IMR-90 (cell line): ENCODE measurements around the gene TSPEAR. TPM values are rescaled to one million over a fixed set of nuclear protein-coding genes. Genes with fewer than 3 reads are reported as not detected.

Source experiments
- ATAC-seq: fragments of 200-7000 bp; cut with Tn5 transposase; 2 replicates; pipeline ENCODE4 v1.9.1; 2020; ENCODE audit warnings: low read depth, mild to moderate bottlenecking, moderate library complexity
- BruUV-seq: library from RNA; stranded (reverse); fragments of 400-500 nt; replicated peaks from 2 replicates; lab custom pipeline; 2021; lab: Mats Ljungman, UMichigan
- CTCF ChIA-PET: fragments of 300-600 bp; formaldehyde crosslinking; extraction: SDS; loops from one replicate; lab custom pipeline; 2021; ENCODE audit warnings: antibody characterized with exemption; lab: Yijun Ruan, JAX
- POLR2A ChIA-PET: fragments of 300-600 bp; sonication (Branson Sonifier 250); formaldehyde crosslinking; loops from one replicate; lab custom pipeline; 2022; ENCODE audit warnings: antibody characterized with exemption; ENCODE audit not compliant: unreplicated experiment; lab: Charles Lee
- DNase-seq: peaks from one replicate; pipeline ENCODE4 v3.0.0; 2013
- H2AFZ ChIP-seq: replicated peaks from 2 replicates; pipeline ENCODE3; 2013; ENCODE audit warnings: low read length, mild to moderate bottlenecking; ENCODE audit not compliant: poor library complexity
- H2AK5ac ChIP-seq: 2 replicates; pipeline ENCODE4 v1.6.1; 2013; ENCODE audit warnings: low read depth, low read length, inconsistent platforms
- H2AK9ac ChIP-seq: replicated peaks from 2 replicates; pipeline ENCODE3; 2013; ENCODE audit warnings: mild to moderate bottlenecking, low read depth, low read length, moderate library complexity; ENCODE audit not compliant: poor library complexity
- H2BK120ac ChIP-seq: 2 replicates; pipeline ENCODE4 v1.6.1; 2013; ENCODE audit warnings: low read depth, low read length, inconsistent platforms
- H2BK15ac ChIP-seq: 3 replicates; pipeline ENCODE4 v1.6.1; 2013; ENCODE audit warnings: low read depth, low read length, inconsistent platforms
- H2BK20ac ChIP-seq: 2 replicates; pipeline ENCODE4 v1.6.1; 2013; ENCODE audit warnings: low read depth, mild to moderate bottlenecking, inconsistent platforms, low read length, moderate library complexity
- H2BK5ac ChIP-seq: 2 replicates; pipeline ENCODE4 v1.6.1; 2013; ENCODE audit warnings: mild to moderate bottlenecking, low read depth, low read length, inconsistent platforms; ENCODE audit not compliant: poor library complexity, severe bottlenecking
- H3K14ac ChIP-seq: replicated peaks from 2 replicates; pipeline ENCODE4 v1.6.1; 2013; ENCODE audit warnings: low read depth, low read length, inconsistent platforms
- H3K18ac ChIP-seq: 2 replicates; pipeline ENCODE4 v1.6.1; 2013; ENCODE audit warnings: low read depth, low read length, control low read depth
- H3K23ac ChIP-seq: 2 replicates; pipeline ENCODE4 v1.6.1; 2013; ENCODE audit warnings: low read depth, low read length, inconsistent platforms
- H3K27ac ChIP-seq: 2 replicates; pipeline ENCODE4 v1.5.1; 2013; ENCODE audit warnings: mild to moderate bottlenecking, control low read depth, low read length; ENCODE audit not compliant: insufficient read depth
- H3K27me3 ChIP-seq: 2 replicates; pipeline ENCODE4 v1.6.1; 2013; ENCODE audit warnings: low read length; ENCODE audit not compliant: control insufficient read depth, insufficient read depth
- H3K36me3 ChIP-seq: 2 replicates; pipeline ENCODE4 v1.6.1; 2013; ENCODE audit warnings: low read length, mixed read lengths; ENCODE audit not compliant: control insufficient read depth, insufficient read depth
- H3K4ac ChIP-seq: 2 replicates; pipeline ENCODE4 v1.6.1; 2013; ENCODE audit warnings: low read depth, low read length, inconsistent platforms
- H3K4me1 ChIP-seq: 2 replicates; pipeline ENCODE4 v1.6.1; 2013; ENCODE audit warnings: low read length, mixed read lengths; ENCODE audit not compliant: control insufficient read depth, insufficient read depth
- H3K4me2 ChIP-seq: 2 replicates; pipeline ENCODE4 v1.6.1; 2013; ENCODE audit warnings: low read depth, mild to moderate bottlenecking, control low read depth, low read length, moderate library complexity
- H3K4me3 ChIP-seq: 2 replicates; pipeline ENCODE4 v1.5.1; 2013; ENCODE audit warnings: low read depth, mild to moderate bottlenecking, control low read depth, low read length, moderate library complexity; ENCODE audit not compliant: insufficient read depth
- H3K56ac ChIP-seq: 2 replicates; pipeline ENCODE4 v1.6.1; 2013; ENCODE audit warnings: low read length, inconsistent platforms; ENCODE audit not compliant: insufficient read depth; ENCODE audit errors: extremely low read depth
- H3K79me1 ChIP-seq, 2 experiments: 2 replicates each; pipeline ENCODE4 v1.6.1; 2013; ENCODE audit warnings: low read length in 2 of 2, inconsistent platforms in 1 of 2, low read depth in 1 of 2
- H3K9ac ChIP-seq: 2 replicates; pipeline ENCODE4 v1.6.1; 2013; ENCODE audit warnings: low read depth, low read length, control low read depth
- H3K9me1 ChIP-seq: 2 replicates; pipeline ENCODE4 v1.6.1; 2013; ENCODE audit warnings: low read length, inconsistent platforms; ENCODE audit not compliant: insufficient read depth
- H3K9me3 ChIP-seq: 2 replicates; pipeline ENCODE4 v1.6.1; 2013; ENCODE audit warnings: low read length; ENCODE audit not compliant: control insufficient read depth, insufficient read depth
- H4K20me1 ChIP-seq: 2 replicates; pipeline ENCODE4 v1.6.1; 2013; ENCODE audit warnings: low read length, inconsistent platforms; ENCODE audit not compliant: insufficient read depth
- H4K5ac ChIP-seq: 2 replicates; pipeline ENCODE4 v1.6.1; 2013; ENCODE audit warnings: mild to moderate bottlenecking, low read depth, low read length, control low read depth
- H4K8ac ChIP-seq, 2 experiments: 2 replicates each; pipeline ENCODE4 v1.6.1; 2013; ENCODE audit warnings: low read depth in 2 of 2, low read length in 2 of 2, control low read depth in 1 of 2, inconsistent platforms in 1 of 2
- H4K91ac ChIP-seq: 2 replicates; pipeline ENCODE4 v1.6.1; 2013; ENCODE audit warnings: low read depth, low read length, inconsistent platforms; ENCODE audit not compliant: insufficient read depth
- BHLHE40 ChIP-seq: fragments of 150-350 bp; IDR thresholded peaks from 2 replicates; pipeline ENCODE4 v1.6.1; 2016; ENCODE audit warnings: mild to moderate bottlenecking, low read depth, low read length
- CEBPB ChIP-seq: IDR thresholded peaks from 2 replicates; pipeline ENCODE4 v1.6.1; 2012; ENCODE audit warnings: low read depth, low read length, improper control_type of control experiment
- CHD1 ChIP-seq: IDR thresholded peaks from 2 replicates; pipeline ENCODE4 v1.6.1; 2012; ENCODE audit warnings: low read depth, low read length, improper control_type of control experiment
- ELK1 ChIP-seq: fragments of 150-350 bp; IDR thresholded peaks from 2 replicates; pipeline ENCODE4 v1.6.1; 2016; ENCODE audit warnings: low read depth, mild to moderate bottlenecking, low read length, moderate library complexity, borderline replicate concordance
- FOS ChIP-seq: fragments of 150-350 bp; IDR thresholded peaks from 2 replicates; pipeline ENCODE4 v1.6.1; 2016; ENCODE audit warnings: low read depth, low read length
- MAFK ChIP-seq: IDR thresholded peaks from 2 replicates; pipeline ENCODE4 v1.6.1; 2012; ENCODE audit warnings: low read depth, low read length, improper control_type of control experiment
- MAZ ChIP-seq: IDR thresholded peaks from 2 replicates; pipeline ENCODE4 v1.6.1; 2012; ENCODE audit warnings: low read depth, mild to moderate bottlenecking, low read length, improper control_type of control experiment, moderate library complexity, borderline replicate concordance
- MXI1 ChIP-seq: IDR thresholded peaks from 2 replicates; pipeline ENCODE4 v1.6.1; 2012; ENCODE audit warnings: low read depth, mild to moderate bottlenecking, low read length, moderate library complexity, borderline replicate concordance
- NFE2L2 ChIP-seq: fragments of 150-350 bp; IDR thresholded peaks from 2 replicates; pipeline ENCODE4 v1.6.1; 2016; ENCODE audit warnings: low read depth, mild to moderate bottlenecking, low read length
- POLR2A ChIP-seq: IDR thresholded peaks from 2 replicates; pipeline ENCODE4 v1.6.1; 2012; ENCODE audit warnings: mild to moderate bottlenecking, low read depth, low read length
- RAD21 ChIP-seq: IDR thresholded peaks from 2 replicates; pipeline ENCODE4 v1.6.1; 2012; ENCODE audit warnings: low read length, improper control_type of control experiment
- RCOR1 ChIP-seq: IDR thresholded peaks from 2 replicates; pipeline ENCODE4 v1.6.1; 2012; ENCODE audit warnings: mild to moderate bottlenecking, low read length, improper control_type of control experiment; ENCODE audit not compliant: insufficient replicate concordance
- RFX5 ChIP-seq: IDR thresholded peaks from 2 replicates; pipeline ENCODE4 v1.8.0; 2012; ENCODE audit warnings: low read depth, mild to moderate bottlenecking, low read length, moderate library complexity
- SMC3 ChIP-seq: fragments of 150-350 bp; IDR thresholded peaks from 2 replicates; pipeline ENCODE4 v1.6.1; 2016; ENCODE audit warnings: low read depth, mild to moderate bottlenecking, antibody characterized with exemption, low read length, moderate library complexity
- USF2 ChIP-seq: fragments of 150-350 bp; IDR thresholded peaks from 2 replicates; pipeline ENCODE4 v1.6.1; 2017; ENCODE audit warnings: mild to moderate bottlenecking, antibody characterized with exemption, low read length, low read depth
- WGBS, 2 experiments: methylation state at CpG; one replicate each; pipeline versions ENCODE4 v1.1.5 to v1.1.7; 2013; ENCODE audit warnings: missing lambda C conversion rate in 2 of 2; ENCODE audit not compliant: insufficient read length in 1 of 2; ENCODE audit errors: extremely low coverage in 2 of 2; 5-methylcytosine and 5-hydroxymethylcytosine counted together
- dilution Hi-C: fragments of 300-500 bp; cut with HindIII; formaldehyde crosslinking; loops from one replicate; pipeline ENCODE4 v1.14.3; 2018; ENCODE audit warnings: low sequenced_read_pairs; ENCODE audit not compliant: unreplicated experiment
- in situ Hi-C: fragments of 300-500 bp; cut with MboI; formaldehyde crosslinking; loops from 3 replicates; pipeline ENCODE4 v1.14.3; 2019; ENCODE audit warnings: low sequenced_read_pairs, inconsistent platforms, mixed read lengths
- intact Hi-C: fragments of 100-400 bp; cut with micrococcal nuclease; formaldehyde crosslinking; loops from 2 replicates; pipeline ENCODE4 v1.10.0; 2022
- polyA plus RNA-seq, 3 experiments: library from polyadenylated mRNA; depleted of rRNA; stranded (reverse); fragments of >200 nt; gene quantifications; 2 replicates each; pipeline ENCODE4 v1.2.3, GENCODE V29; 2012; ENCODE audit warnings: low replicate concordance in 1 of 3
- total RNA-seq: library from RNA; depleted of rRNA; stranded (reverse); fragments of >200 nt; gene quantifications from 2 replicates; pipeline ENCODE4 v1.2.3, GENCODE V29; 2012
- TF ChIP-seq, protein P1 (sequence below): conservative IDR thresholded peaks from 2 replicates; pipeline ENCODE4 v1.5.1; 2012; ENCODE audit warnings: mild to moderate bottlenecking, low read depth, low read length, improper control_type of control experiment

Gene TSPEAR
- total and polyA plus RNA-seq, 2 of the 4 experiments (the other 2 are of a cell fraction): not detected

DNA sequence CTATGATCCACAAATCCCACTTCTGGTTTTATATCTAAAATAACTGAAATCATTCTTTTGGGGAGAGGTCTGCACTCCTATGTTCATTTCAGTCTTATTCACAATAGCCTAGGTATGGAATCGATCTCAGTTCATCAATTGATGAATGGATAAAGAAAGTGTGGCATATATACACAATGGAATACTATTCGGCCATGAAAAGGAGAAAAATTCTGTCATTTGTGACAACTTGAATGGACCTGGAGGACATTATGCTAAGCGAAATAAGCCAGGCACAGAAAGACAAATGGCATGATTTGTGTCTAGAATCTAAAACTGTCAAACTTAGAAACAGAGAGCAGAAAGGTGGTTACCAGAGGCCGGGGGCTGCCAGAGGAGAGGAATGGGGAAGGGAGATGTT, 104.9 kb downstream of the TSPEAR start:
- H2AFZ ChIP-seq: no peak overlapping the region
- intact Hi-C loops: no loop called here
- no peaks in the 10 kb centered on the region for H3K36me3 ChIP-seq
- H2BK120ac ChIP-seq: no peak overlapping the region
- no peak overlapping the region for H3K56ac ChIP-seq
- no peaks in the 10 kb centered on the region for H3K79me1 ChIP-seq
- ATAC-seq: no peak
- no peak overlapping the region for H4K8ac ChIP-seq
- no peak overlapping the region for H3K4me3 ChIP-seq
- H2AK5ac ChIP-seq: no peak overlapping the region
- no peaks in the 10 kb centered on the region for H3K4me1 ChIP-seq
- H3K23ac ChIP-seq: no peak overlapping the region
- H3K9ac ChIP-seq: no peak overlapping the region
- no peak overlapping the region for H3K14ac ChIP-seq
- H3K4ac ChIP-seq: no peak overlapping the region
- peaks cover 2% of the 10 kb centered on the region for H3K27me3 ChIP-seq
- H2AK9ac ChIP-seq: no peak overlapping the region
- no peaks in the 10 kb centered on the region for H3K9me1 ChIP-seq
- ChIA-PET POLR2A (no interaction called here), CTCF (no interaction called here)
- no TSS peak for BruUV-seq
- no peak overlapping the region for H3K18ac ChIP-seq
- in situ Hi-C loops: no loop called here
- H2BK20ac ChIP-seq: no peak overlapping the region
- no peak overlapping the region for H4K91ac ChIP-seq
- peaks cover under 1% of the 10 kb centered on the region for H3K9me3 ChIP-seq
- H3K27ac ChIP-seq: no peak overlapping the region
- WGBS, 2 experiments: 60% methylated on average over 2 of the region's 4 CpGs; no CpG with 5 or more reads in 1 of the 2 experiments
- no peak overlapping the region for H3K4me2 ChIP-seq
- no peak overlapping the region for H2BK15ac ChIP-seq
- dilution Hi-C loops: no loop called here
- H4K20me1 ChIP-seq: no peaks in the 10 kb centered on the region
- DNase-seq: no peak
- no peak overlapping the region for H2BK5ac ChIP-seq
- TF ChIP-seq MAFK (no peak), CEBPB (no peak), RFX5 (no peak), SMC3 (no peak), NFE2L2 (no peak), ELK1 (no peak), RCOR1 (no peak), MAZ (no peak), CHD1 (no peak), POLR2A (no peak), RAD21 (no peak), FOS (no peak), USF2 (no peak), BHLHE40 (no peak), MXI1 (no peak)
- TF ChIP-seq, protein P1, sequence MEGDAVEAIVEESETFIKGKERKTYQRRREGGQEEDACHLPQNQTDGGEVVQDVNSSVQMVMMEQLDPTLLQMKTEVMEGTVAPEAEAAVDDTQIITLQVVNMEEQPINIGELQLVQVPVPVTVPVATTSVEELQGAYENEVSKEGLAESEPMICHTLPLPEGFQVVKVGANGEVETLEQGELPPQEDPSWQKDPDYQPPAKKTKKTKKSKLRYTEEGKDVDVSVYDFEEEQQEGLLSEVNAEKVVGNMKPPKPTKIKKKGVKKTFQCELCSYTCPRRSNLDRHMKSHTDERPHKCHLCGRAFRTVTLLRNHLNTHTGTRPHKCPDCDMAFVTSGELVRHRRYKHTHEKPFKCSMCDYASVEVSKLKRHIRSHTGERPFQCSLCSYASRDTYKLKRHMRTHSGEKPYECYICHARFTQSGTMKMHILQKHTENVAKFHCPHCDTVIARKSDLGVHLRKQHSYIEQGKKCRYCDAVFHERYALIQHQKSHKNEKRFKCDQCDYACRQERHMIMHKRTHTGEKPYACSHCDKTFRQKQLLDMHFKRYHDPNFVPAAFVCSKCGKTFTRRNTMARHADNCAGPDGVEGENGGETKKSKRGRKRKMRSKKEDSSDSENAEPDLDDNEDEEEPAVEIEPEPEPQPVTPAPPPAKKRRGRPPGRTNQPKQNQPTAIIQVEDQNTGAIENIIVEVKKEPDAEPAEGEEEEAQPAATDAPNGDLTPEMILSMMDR: no peak
- H4K5ac ChIP-seq: no peak overlapping the region
